ENCODE measurements around the gene PLK5. TPM values are rescaled to one million over a fixed set of nuclear protein-coding genes. Genes with fewer than 3 reads are reported as not detected.

Gene PLK5
- total RNA-seq, 2 donors from 2014 or later = not detected

DNA sequence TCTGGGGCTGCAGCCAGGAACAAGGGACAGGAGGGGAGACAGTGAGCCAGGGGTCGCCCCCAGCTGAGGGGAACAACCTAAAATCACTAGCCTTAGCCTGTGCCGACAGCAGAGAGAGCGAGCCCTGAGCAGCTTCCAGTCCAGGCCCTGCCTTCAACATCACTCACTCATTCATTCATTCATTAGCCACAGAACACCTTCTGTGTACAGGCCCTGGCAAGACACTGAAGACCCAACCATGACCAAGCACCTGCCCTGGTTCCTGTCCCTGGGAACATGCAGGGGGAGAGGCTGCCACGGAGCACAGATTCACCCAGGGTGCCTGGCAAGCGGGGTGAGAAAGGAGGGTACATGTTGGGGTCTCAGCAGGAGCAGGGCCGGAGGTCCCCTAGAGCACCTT is 39.4 kb downstream of the PLK5 start:
- H3K4me3 Mint-ChIP-seq = no peak overlapping the region
- ATAC-seq (replicated peaks) = no peak
- H3K27ac Mint-ChIP-seq = no peak overlapping the region
- no peaks in the 10 kb centered on the region for H3K4me1 Mint-ChIP-seq
- no peaks in the 10 kb centered on the region for H3K9me3 Mint-ChIP-seq
- no peaks in the 10 kb centered on the region for H3K27me3 Mint-ChIP-seq
- H3K36me3 Mint-ChIP-seq (ENCODE audit: low read depth) = no peaks in the 10 kb centered on the region

DNA sequence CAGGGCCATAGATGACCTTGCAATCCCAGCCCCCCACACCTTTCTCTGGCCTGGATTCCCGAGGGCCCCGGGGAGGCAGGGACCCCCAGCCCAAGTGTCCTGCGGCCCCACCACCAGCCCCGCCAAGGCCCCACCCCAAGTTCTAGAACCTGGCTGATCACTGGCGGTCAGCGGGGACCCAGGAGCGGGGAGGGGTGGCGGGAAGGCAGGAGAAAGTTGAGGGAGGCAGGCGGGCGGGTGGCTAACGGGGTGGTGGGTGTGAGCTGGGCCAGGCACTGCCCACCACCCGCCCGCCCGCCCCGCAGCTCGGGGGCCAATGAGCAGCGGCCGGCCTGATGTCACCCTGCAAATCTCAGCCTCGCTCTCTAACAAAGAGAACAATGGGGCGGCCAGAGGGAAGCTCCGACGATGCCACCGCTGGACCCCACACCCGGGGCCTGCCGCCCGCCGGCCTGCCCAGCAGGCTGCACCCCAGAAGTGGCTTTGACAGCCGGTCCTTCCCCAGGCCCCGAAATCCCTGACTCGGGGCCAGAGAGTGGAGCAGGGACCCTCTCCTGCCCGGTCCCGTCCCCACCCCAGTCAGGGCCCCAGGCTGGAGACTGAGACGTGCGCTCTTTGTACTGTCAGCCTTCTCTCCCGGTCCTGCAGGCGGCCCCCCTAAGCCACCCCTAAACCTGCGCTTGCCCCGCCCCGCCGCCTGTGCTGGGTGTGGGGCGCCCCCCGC is 42.7 kb downstream of the PLK5 start:
- H3K27me3 Mint-ChIP-seq = peaks cover 4% of the 10 kb centered on the region
- ATAC-seq (replicated peaks) = no peak
- no peak overlapping the region for H3K4me3 Mint-ChIP-seq
- H3K9me3 Mint-ChIP-seq = no peaks in the 10 kb centered on the region
- H3K36me3 Mint-ChIP-seq (ENCODE audit: low read depth) = no peaks in the 10 kb centered on the region
- no peaks in the 10 kb centered on the region for H3K4me1 Mint-ChIP-seq
- no peak overlapping the region for H3K27ac Mint-ChIP-seq

GRCh38 chr19:1567116-1567847 is 43.4 kb downstream of the PLK5 start:
- ATAC-seq (replicated peaks) = no peak

GRCh38 chr19:1567848-1568227 is 44.0 kb downstream of the PLK5 start:
- H3K36me3 Mint-ChIP-seq (ENCODE audit: low read depth) = no peaks in the 10 kb centered on the region

More at GRCh38 chr19:1567116-1567847, 43.4 kb downstream of the PLK5 start:
- Mint-ChIP-seq H3K4me3 (no peak overlapping the region), H3K27ac (no peak overlapping the region), H3K36me3 (ENCODE audit: low read depth) (no peaks in the 10 kb centered on the region), H3K27me3 (peaks cover 4% of the 10 kb centered on the region), H3K4me1 (no peaks in the 10 kb centered on the region), H3K9me3 (no peaks in the 10 kb centered on the region)

GRCh38 chr19:1568320-1569019 is 44.6 kb downstream of the PLK5 start, which contains the start of gene MEX3D:
Gene MEX3D, minus strand, starts transcription at chr19:1568325. Its CDS starts 267 bp downstream, at chr19:1568058.
- H3K9me3 Mint-ChIP-seq = no peaks in the 10 kb centered on the region
- no peaks in the 10 kb centered on the region for H3K4me1 Mint-ChIP-seq
- peak within 1 kb of the TSS; percentile 42 for H3K4me3 Mint-ChIP-seq
- peaks cover 4% of the 10 kb centered on the region for H3K27me3 Mint-ChIP-seq
- H3K36me3 Mint-ChIP-seq (ENCODE audit: low read depth) = no peaks in the 10 kb centered on the region
- peak; percentile 92 for ATAC-seq (replicated peaks)
- H3K27ac Mint-ChIP-seq = no peak within 1 kb of the TSS

More at GRCh38 chr19:1567848-1568227, 44.0 kb downstream of the PLK5 start:
- H3K4me3 Mint-ChIP-seq = no peak overlapping the region
- H3K9me3 Mint-ChIP-seq = no peaks in the 10 kb centered on the region
- no peaks in the 10 kb centered on the region for H3K4me1 Mint-ChIP-seq
- peak; percentile 53 for ATAC-seq (replicated peaks)
- H3K27ac Mint-ChIP-seq = no peak overlapping the region
- H3K27me3 Mint-ChIP-seq = peaks cover 4% of the 10 kb centered on the region

DNA sequence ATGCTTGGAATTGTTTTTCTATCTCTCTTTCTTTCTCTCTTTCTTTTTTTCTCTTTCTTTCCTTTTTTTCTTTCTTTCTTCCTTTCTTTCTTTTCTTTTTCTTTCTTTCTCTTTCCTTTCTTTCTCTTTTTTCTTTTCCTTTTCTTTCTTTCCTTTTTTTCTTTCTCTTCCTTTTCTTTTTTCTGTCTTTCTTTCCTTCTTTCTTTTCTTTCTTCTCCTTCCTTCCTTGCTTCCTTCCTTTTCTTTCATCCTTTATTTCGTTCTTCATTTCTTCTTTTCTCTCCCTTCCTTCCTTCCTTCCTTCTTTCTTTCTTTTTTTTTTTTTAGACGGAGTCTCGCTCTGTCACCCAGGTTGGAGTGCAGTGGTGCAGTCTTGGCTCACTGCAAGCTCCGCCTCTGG is 46.1 kb downstream of the PLK5 start:
- H3K4me3 Mint-ChIP-seq = peak overlapping the region; percentile 49
- H3K27me3 Mint-ChIP-seq = peaks cover 4% of the 10 kb centered on the region
- no peak for ATAC-seq (replicated peaks)
- no peaks in the 10 kb centered on the region for H3K4me1 Mint-ChIP-seq
- H3K9me3 Mint-ChIP-seq = no peaks in the 10 kb centered on the region
- H3K27ac Mint-ChIP-seq = no peak overlapping the region
- H3K36me3 Mint-ChIP-seq (ENCODE audit: low read depth) = no peaks in the 10 kb centered on the region

GRCh38 chr19:1570836-1571235 is 47.0 kb downstream of the PLK5 start:
- Mint-ChIP-seq H3K27ac (no peak overlapping the region), H3K4me3 (no peak overlapping the region), H3K27me3 (peaks cover 4% of the 10 kb centered on the region), H3K4me1 (no peaks in the 10 kb centered on the region), H3K9me3 (no peaks in the 10 kb centered on the region), H3K36me3 (ENCODE audit: low read depth) (no peaks in the 10 kb centered on the region)
- ATAC-seq (replicated peaks) = no peak

DNA sequence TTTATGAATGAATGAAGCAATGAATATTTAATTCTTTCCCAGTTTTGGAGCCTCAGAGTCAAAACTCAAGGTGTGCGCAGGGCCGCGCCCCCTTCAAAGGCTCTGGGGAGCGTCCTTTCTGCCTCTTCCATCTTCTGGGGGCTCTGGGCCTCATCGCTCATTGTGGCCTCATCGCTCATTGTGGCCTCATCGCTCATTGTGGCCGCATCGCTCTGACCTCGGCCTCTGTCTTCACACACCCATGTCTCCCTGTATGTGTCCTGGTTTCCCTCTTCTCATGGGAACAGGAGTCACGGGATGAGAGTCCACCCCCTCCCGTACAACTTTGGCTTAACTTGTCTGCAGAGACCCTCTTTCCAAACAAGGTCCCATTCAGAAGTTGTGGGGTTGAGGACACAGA is 47.5 kb downstream of the PLK5 start:
- no peak overlapping the region for H3K4me3 Mint-ChIP-seq
- no peak for ATAC-seq (replicated peaks)

DNA sequence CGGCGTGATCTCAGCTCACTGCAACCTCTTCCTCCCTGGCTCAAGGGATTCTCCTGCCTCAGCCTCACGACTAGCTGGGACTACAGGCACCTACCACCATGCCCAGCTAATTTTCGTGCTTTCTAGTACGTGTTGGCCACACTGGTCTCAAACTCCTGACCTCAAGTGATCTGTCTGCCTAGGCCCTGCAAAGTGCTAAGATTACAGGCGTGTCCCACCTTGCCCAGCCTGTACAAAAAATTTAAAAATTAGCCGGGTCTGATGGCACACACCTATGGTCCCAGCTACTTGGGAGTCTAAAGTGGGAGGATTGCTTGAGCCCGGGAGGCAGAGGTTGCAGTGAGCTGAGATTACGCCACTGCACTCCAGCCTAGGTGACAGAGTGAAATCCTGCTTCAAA is 48.9 kb downstream of the PLK5 start:
- Mint-ChIP-seq H3K9me3 (no peaks in the 10 kb centered on the region), H3K27ac (no peak overlapping the region), H3K4me1 (no peaks in the 10 kb centered on the region), H3K36me3 (ENCODE audit: low read depth) (peaks cover 5% of the 10 kb centered on the region), H3K27me3 (peaks cover 4% of the 10 kb centered on the region), H3K4me3 (no peak overlapping the region)
- no peak for ATAC-seq (replicated peaks)

More for the DNA sequence above, 47.5 kb downstream of the PLK5 start:
- Mint-ChIP-seq H3K4me1 (no peaks in the 10 kb centered on the region), H3K27me3 (peaks cover 4% of the 10 kb centered on the region), H3K36me3 (ENCODE audit: low read depth) (no peaks in the 10 kb centered on the region), H3K27ac (no peak overlapping the region), H3K9me3 (no peaks in the 10 kb centered on the region)

DNA sequence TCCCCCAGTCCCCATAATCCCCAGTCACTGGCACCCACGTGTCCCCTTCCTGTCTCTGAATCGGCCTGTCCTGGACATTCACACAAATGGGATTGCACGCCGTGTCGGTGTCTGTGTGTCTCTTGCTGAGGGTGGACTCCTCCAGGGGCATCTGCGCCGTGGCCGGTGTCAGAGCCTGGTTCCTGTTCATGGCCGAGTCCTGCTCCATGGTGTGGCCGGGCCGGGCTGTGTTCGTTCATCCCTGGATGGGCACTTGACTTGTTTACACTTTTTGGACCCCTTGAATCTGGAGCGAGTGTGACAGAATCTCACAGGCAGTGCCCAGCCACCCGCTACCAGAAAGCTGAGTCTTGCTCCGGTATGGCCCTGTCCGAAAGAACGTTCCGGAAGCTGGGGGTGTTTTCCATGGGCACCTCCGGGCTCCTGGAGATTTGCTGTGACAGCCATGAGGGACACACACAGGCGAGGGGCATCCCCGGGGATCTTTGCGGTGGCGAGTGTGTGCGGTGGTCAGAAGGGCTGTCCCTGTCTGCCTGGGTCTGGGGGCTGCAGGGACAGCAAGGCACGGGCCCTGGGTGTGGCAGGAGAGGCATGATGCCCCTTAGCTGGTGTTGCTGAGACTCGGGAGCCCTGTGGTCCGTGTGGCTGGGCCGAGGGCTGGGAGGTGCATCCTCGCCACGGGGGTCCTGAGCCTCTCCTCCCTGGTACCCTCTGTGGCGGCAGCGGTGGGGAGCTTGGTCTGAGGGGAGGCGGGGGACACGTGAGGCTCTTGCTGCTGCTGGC is 50.7 kb downstream of the PLK5 start:
- Mint-ChIP-seq H3K4me1 (no peaks in the 10 kb centered on the region), H3K9me3 (no peaks in the 10 kb centered on the region), H3K27me3 (peaks cover 4% of the 10 kb centered on the region), H3K4me3 (no peak overlapping the region), H3K36me3 (ENCODE audit: low read depth) (peaks cover 10% of the 10 kb centered on the region), H3K27ac (no peak overlapping the region)
- ATAC-seq (replicated peaks) = no peak

DNA sequence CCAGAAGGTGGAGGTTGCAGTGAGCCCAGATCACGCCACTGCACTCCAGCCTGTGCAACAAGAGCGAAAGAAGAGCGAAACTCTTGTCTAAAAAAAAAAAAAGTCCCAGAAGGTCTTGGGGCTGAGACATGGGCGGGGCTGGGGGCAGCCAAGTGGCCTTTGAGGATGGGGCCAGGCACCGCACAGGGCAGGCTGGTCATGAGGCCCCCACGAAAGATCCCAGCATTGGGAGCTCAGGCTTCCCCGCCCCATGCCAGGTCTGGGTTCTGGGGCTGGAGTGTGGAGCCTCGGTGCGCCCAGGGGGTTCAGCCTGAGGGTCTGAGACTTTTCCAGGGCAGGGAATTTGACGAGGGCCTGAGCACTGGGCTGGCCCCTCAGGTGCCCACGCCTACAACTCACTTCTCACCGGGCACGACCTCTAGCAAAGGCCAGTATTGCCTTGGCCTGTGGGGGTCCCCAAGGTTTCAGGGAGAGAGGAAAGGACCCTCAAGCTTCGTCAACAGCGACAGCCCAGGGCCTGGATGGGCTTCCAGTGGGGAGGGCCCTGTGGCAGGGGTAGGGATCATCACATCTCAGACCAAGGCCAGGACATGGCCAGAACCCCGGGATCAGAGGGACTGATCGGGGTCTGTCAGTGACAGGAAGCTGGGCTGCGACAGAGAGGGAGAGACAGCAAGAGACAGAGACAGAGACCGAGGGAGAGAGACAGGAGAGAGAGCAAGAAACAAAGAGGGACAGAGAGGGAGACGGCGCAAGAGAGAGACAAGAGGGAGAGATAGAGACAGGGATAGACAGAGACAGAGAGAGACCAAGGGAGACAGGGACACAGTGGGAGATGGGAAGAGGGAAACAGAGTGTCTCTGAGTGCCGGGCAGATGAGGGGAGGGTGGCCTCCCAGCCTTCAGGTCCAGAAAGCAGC is 51.7 kb downstream of the PLK5 start:
- H3K27ac Mint-ChIP-seq = no peak overlapping the region
- no peaks in the 10 kb centered on the region for H3K4me1 Mint-ChIP-seq
- peaks cover 20% of the 10 kb centered on the region for H3K36me3 Mint-ChIP-seq (ENCODE audit: low read depth)
- ATAC-seq (replicated peaks) = no peak
- no peaks in the 10 kb centered on the region for H3K27me3 Mint-ChIP-seq
- no peak overlapping the region for H3K4me3 Mint-ChIP-seq
- H3K9me3 Mint-ChIP-seq = no peaks in the 10 kb centered on the region

- no peak for ATAC-seq (replicated peaks)
- Mint-ChIP-seq H3K4me3 (no peak overlapping the region), H3K9me3 (no peaks in the 10 kb centered on the region), H3K27ac (no peak overlapping the region), H3K27me3 (no peaks in the 10 kb centered on the region), H3K36me3 (ENCODE audit: low read depth) (peaks cover 29% of the 10 kb centered on the region), H3K4me1 (no peaks in the 10 kb centered on the region)
These were observed 52.6 kb downstream of the PLK5 start for GRCh38 chr19:1576242-1577089.

All from activated T-helper 17 cell treated with anti-CD3 and anti-CD28 coated beads, Interleukin-2, amount 50 U/mL, for 72 hours (primary cell).